ENCODE measurements around the gene ARHGAP42. TPM values are rescaled to one million over a fixed set of nuclear protein-coding genes. Genes with fewer than 3 reads are reported as not detected.

Gene ARHGAP42
- polyA plus RNA-seq, 3 donors, result 0.13 TPM; not detected in 2

DNA sequence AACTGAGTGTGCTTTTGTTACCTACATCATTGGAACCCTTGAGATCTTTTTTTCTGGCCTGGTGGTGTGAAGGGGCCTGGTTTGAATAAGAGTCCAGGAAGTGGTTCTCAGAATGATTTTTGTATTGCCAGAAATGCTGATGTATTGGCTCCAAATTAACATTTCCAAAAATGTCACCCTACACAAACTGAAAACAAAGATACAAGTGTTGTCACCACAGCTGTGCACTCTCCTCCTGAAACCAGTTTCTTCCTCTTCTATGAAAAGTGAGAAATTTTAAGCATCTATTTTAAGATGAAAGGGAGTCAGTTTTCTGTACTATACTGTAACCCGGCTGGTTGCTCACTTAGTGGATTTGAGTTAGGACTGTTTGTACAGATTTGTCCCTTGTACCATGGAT lies 223.7 kb downstream of the ARHGAP42 start:
- no peak overlapping the region for H3K27ac Mint-ChIP-seq
- no peaks in the 10 kb centered on the region for H4K20me1 ChIP-seq (ENCODE audit: insufficient read depth, low read length)
- no peaks in the 10 kb centered on the region for H3K36me3 Mint-ChIP-seq
- H3K27ac ChIP-seq (ENCODE audit: low read depth in 1 of 2, low read length in 2 of 2), result no peak overlapping the region
- H3K4me3 ChIP-seq (replicated peaks in 1 of 3; ENCODE audit: low read depth in 2 of 3, low read length in 3 of 3), result no peak overlapping the region
- no peaks in the 10 kb centered on the region for H3K36me3 ChIP-seq (replicated peaks in 1 of 2; ENCODE audit: control insufficient read depth in 1 of 2, insufficient read depth in 2 of 2, low read length in 2 of 2)
- no peak overlapping the region for H3K4me3 Mint-ChIP-seq
- no peaks in the 10 kb centered on the region for H3K79me2 ChIP-seq (ENCODE audit: insufficient read depth, low read length)
- no peak overlapping the region for H2AFZ ChIP-seq (ENCODE audit: insufficient read depth, low read depth, low read length, poor library complexity, severe bottlenecking)
- no peaks in the 10 kb centered on the region for H3K9me3 ChIP-seq (replicated peaks in 1 of 2; ENCODE audit: control insufficient read depth in 1 of 2, insufficient read depth in 1 of 2, low read length in 2 of 2)
- intact Hi-C loops (cut with micrococcal nuclease), result no loop called here
- TF ChIP-seq, protein P1, sequence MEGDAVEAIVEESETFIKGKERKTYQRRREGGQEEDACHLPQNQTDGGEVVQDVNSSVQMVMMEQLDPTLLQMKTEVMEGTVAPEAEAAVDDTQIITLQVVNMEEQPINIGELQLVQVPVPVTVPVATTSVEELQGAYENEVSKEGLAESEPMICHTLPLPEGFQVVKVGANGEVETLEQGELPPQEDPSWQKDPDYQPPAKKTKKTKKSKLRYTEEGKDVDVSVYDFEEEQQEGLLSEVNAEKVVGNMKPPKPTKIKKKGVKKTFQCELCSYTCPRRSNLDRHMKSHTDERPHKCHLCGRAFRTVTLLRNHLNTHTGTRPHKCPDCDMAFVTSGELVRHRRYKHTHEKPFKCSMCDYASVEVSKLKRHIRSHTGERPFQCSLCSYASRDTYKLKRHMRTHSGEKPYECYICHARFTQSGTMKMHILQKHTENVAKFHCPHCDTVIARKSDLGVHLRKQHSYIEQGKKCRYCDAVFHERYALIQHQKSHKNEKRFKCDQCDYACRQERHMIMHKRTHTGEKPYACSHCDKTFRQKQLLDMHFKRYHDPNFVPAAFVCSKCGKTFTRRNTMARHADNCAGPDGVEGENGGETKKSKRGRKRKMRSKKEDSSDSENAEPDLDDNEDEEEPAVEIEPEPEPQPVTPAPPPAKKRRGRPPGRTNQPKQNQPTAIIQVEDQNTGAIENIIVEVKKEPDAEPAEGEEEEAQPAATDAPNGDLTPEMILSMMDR (IDR thresholded peaks at IDR 0.05), result no peak
- H3K9me3 Mint-ChIP-seq, result peaks cover 0 to 2% (median 0%) of the 10 kb centered on the region in 7 donors
- H3K4me2 ChIP-seq (replicated peaks; ENCODE audit: extremely low read depth, low read length, poor library complexity, severe bottlenecking), result no peak overlapping the region
- no peaks in the 10 kb centered on the region for H3K27me3 ChIP-seq (ENCODE audit: control insufficient read depth in 2 of 2, insufficient read depth in 2 of 2, low read length in 2 of 2)
- no peak overlapping the region for H3K9ac ChIP-seq (ENCODE audit: insufficient read depth, low read length, poor library complexity, severe bottlenecking)
- WGBS (ENCODE audit: insufficient coverage), result no CpG with 5 or more reads among the region's 1 CpG
- no peaks in the 10 kb centered on the region for H3K4me1 ChIP-seq (ENCODE audit: control insufficient read depth in 1 of 2, insufficient read depth in 2 of 2, low read length in 2 of 2)
- no peaks in the 10 kb centered on the region for H3K4me1 Mint-ChIP-seq
- DNase-seq, result no peak
- H3K27me3 Mint-ChIP-seq (ENCODE audit: low read depth in 3 of 3), result peaks cover 0 to 3% (median 0%) of the 10 kb centered on the region in 3 donors

DNA sequence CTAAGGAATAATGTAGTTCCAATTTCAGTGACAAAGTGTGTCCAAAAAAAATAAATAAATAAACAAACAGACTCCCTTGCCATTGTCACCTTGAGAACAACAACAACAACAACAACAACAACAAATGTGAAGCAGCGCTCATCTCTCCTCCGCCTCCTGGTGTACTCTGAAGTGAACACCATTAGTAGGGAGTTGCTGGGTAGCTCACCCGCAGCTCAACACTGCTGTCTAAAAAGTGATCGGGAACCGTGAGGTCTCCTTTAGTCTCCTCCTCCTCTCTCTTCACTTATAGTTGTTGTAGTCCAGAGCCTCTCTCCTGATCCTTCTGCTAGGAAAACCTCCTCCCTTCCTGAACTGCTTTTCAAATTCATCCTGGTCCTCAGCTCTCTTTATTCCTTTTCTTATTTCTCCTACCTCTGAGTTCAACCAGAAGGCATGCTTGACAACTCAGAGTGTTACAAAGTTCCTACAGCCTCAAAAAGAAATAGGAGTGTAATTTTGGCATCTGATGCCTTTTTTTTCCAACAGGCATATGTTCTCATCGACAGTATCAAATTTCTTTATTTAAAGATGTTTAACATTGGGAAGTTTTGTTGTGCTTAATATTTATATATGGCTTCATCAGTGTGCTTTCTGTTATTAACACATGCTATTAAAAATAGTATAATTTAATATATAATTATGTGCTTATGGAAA lies 227.5 kb downstream of the ARHGAP42 start:
- Mint-ChIP-seq H3K4me1 (no peaks in the 10 kb centered on the region), H3K36me3 (no peaks in the 10 kb centered on the region), H3K27ac (no peak overlapping the region), H3K27me3 (ENCODE audit: low read depth in 3 of 3) (no peaks in the 10 kb centered on the region), H3K9me3 (peaks cover 0 to 2% (median 0%) of the 10 kb centered on the region in 7 donors), H3K4me3 (no peak overlapping the region)
- Histone ChIP-seq H3K4me3 (replicated peaks in 1 of 3; ENCODE audit: low read depth in 2 of 3, low read length in 3 of 3) (no peak overlapping the region), H3K27ac (ENCODE audit: low read depth in 1 of 2, low read length in 2 of 2) (no peak overlapping the region), H3K4me1 (ENCODE audit: control insufficient read depth in 1 of 2, insufficient read depth in 2 of 2, low read length in 2 of 2) (no peaks in the 10 kb centered on the region), H2AFZ (ENCODE audit: insufficient read depth, low read depth, low read length, poor library complexity, severe bottlenecking) (no peak overlapping the region), H3K9me3 (replicated peaks in 1 of 2; ENCODE audit: control insufficient read depth in 1 of 2, insufficient read depth in 1 of 2, low read length in 2 of 2) (no peaks in the 10 kb centered on the region), H3K9ac (ENCODE audit: insufficient read depth, low read length, poor library complexity, severe bottlenecking) (no peak overlapping the region), H3K4me2 (replicated peaks; ENCODE audit: extremely low read depth, low read length, poor library complexity, severe bottlenecking) (no peak overlapping the region), H3K36me3 (replicated peaks in 1 of 2; ENCODE audit: control insufficient read depth in 1 of 2, insufficient read depth in 2 of 2, low read length in 2 of 2) (no peaks in the 10 kb centered on the region), H3K79me2 (ENCODE audit: insufficient read depth, low read length) (no peaks in the 10 kb centered on the region), H3K27me3 (ENCODE audit: control insufficient read depth in 2 of 2, insufficient read depth in 2 of 2, low read length in 2 of 2) (no peaks in the 10 kb centered on the region), H4K20me1 (ENCODE audit: insufficient read depth, low read length) (no peaks in the 10 kb centered on the region)
- 100% methylated on average over 3 of the region's 6 CpGs for WGBS (ENCODE audit: insufficient coverage)
- DNase-seq, result no peak
- TF ChIP-seq, protein P1 (IDR thresholded peaks at IDR 0.05), result no peak
- intact Hi-C loops (cut with micrococcal nuclease), result no loop called here

All from CD14-positive monocyte (primary cell).